ENCODE results near the gene SPG21.

Gene SPG21

DNA sequence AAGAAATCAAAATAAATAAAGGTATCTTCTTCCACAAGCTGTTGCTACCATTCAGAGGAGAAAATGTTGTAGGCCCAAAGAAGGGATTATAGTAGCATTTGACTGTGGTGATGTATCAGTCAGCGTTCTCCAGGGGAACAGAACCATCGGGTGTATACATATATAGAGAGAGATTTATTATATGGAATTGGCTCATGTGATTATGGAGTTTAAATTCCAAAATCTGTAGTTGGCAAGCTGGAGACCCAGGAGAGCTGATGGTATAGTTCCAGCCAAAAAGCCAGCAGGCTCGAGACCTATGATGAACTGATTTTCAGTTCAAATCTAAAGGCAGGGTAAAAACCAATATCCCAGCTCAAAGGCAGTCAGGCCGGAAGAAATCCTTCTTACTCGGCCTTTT, 7.4 kb upstream of the SPG21 start:
- H3K4me3 ChIP-seq (ENCODE audit: low read depth, low read length), result no peak overlapping the region
- TF ChIP-seq, protein P1, sequence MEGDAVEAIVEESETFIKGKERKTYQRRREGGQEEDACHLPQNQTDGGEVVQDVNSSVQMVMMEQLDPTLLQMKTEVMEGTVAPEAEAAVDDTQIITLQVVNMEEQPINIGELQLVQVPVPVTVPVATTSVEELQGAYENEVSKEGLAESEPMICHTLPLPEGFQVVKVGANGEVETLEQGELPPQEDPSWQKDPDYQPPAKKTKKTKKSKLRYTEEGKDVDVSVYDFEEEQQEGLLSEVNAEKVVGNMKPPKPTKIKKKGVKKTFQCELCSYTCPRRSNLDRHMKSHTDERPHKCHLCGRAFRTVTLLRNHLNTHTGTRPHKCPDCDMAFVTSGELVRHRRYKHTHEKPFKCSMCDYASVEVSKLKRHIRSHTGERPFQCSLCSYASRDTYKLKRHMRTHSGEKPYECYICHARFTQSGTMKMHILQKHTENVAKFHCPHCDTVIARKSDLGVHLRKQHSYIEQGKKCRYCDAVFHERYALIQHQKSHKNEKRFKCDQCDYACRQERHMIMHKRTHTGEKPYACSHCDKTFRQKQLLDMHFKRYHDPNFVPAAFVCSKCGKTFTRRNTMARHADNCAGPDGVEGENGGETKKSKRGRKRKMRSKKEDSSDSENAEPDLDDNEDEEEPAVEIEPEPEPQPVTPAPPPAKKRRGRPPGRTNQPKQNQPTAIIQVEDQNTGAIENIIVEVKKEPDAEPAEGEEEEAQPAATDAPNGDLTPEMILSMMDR (IDR thresholded peaks at IDR 0.05; ENCODE audit: low read depth, low read length, missing control alignments), result no peak

DNA sequence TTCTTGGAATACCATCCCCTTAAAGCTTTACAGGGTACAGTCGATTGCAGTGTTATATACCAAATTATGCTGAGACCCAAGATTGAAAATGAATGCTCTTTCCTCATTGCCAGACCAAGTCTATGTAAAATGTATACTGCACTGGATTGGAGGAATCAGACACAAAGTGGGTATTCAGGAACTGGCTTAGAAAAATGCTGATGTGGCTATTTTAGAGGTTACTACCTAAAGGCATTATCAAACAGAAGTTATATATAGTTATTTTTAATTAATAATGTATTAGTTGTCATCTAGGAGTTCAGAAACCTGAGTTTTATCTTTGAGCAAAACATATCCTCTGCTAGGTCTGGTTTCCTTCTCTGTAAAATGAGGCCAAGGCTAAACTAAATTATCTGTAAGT, 3.6 kb upstream of the SPG21 start:
- no peak overlapping the region; the same call in 1 of the 2 replicates for H3K4me3 ChIP-seq (ENCODE audit: low read depth, low read length)
- DNase-seq (ENCODE audit: low read depth), result no peak
- TF ChIP-seq, protein P1 (IDR thresholded peaks at IDR 0.05; ENCODE audit: low read depth, low read length, missing control alignments), result no peak

More for the DNA sequence above, 7.4 kb upstream of the SPG21 start:
- DNase-seq (ENCODE audit: low read depth), result no peak

DNA sequence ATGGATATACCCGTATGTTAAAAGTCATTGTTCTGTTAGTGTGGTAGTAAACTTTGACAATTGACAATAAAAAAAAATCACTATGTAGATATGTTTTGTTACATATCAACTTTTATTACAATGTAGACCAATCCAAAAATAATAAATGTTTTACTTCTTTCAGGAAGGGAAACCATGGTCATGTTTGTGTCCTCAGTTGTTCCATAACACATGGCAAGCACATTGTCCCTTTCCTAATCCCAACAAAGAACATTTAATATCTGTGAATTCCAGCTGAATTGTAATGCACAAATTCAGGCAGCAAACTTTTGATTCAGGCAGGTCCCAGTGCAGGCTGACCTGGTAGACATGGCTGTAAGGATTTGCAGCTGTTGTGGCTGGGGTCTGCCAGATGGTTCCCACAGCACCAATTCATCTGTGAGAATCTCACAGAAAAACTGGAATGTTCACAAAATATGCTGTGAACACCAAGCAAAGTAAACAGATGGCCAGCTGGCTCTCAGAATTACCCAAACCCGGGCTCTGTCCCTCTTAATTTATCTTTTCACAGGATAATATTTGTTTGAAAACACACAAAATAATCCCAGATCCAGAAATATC, 1.9 kb upstream of the SPG21 start:
- H3K4me3 ChIP-seq (ENCODE audit: low read depth, low read length), result no peak overlapping the region
- TF ChIP-seq, protein P1 (IDR thresholded peaks at IDR 0.05; ENCODE audit: low read depth, low read length, missing control alignments), result no peak
- no peak for DNase-seq (ENCODE audit: low read depth)

DNA sequence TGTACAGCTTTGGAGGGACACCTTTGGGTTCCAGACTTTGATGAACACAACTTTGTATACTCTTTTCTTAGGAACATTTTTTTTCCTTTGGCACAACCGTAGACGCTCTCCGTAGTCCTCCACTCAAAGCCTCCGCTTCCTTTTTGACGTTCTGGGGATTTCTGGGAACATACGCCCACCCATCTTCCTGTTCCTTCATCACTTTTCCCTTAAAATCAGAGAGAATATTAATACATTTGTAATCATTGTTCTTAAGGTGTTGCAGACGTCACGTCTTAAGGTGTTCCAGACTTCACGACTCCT, 405 bp upstream of the SPG21 start:
- TF ChIP-seq, protein P1 (IDR thresholded peaks at IDR 0.05; ENCODE audit: low read depth, low read length, missing control alignments), result no peak
- H3K4me3 ChIP-seq (ENCODE audit: low read depth, low read length), result peak overlapping the region; percentile 98

DNA sequence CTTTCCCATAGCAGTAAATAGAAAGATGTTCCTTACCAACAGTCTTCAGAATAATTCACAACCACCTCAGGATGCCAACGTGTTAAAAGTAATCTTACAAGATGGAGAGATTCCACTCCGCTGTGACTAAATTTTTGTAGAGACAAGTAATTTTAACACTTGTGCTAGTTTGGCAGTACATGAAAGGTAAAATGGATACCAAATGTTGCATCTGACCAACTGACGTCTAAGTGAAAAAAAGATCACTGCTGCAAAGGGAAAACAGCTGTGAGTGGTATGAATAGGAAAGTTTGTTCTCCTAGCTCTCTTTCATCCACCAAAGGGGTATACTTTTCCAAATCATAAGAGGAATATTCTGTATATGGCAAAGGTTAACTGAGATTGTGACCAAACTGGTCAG, 2.6 kb downstream of the SPG21 start:
- TF ChIP-seq, protein P1 (IDR thresholded peaks at IDR 0.05; ENCODE audit: low read depth, low read length, missing control alignments), result no peak
- H3K4me3 ChIP-seq (ENCODE audit: low read depth, low read length), result no peak overlapping the region
- DNase-seq (ENCODE audit: low read depth), result no peak

More for the DNA sequence above, 405 bp upstream of the SPG21 start:
- DNase-seq (ENCODE audit: low read depth), result no peak

DNA sequence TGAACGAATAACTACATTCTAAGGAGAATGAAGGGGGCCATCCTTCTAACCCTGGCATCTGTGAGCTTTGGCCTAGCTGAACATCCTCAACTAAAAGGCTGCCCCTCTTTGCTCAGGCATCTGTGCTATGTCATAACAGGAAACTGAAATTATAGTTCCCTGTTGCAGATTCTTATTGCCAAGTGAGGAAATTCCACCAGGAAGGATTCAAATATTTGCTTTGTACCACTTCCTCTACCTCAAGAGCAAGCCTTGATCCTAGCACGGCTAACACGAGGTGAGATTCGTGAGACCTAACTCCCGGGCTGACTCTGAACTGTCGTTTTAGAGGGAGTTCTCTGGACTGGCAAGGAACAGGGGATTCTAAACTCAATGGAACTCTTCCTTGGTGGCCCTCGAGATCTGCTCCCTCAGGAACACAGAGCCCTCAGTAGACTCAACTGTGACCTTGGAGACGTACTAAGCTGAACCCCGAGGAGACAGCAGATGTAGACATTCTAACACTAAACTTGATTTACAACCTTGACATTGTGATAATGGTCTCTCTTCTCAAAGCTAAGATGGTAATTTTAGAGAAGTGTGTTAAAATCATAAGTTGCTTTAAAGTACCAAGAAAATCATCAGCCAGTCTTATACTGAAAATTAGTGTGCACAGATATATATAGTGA, 4.2 kb downstream of the SPG21 start:
- TF ChIP-seq, protein P1 (IDR thresholded peaks at IDR 0.05; ENCODE audit: low read depth, low read length, missing control alignments), result no peak
- no peak overlapping the region for H3K4me3 ChIP-seq (ENCODE audit: low read depth, low read length)
- DNase-seq (ENCODE audit: low read depth), result no peak

DNA sequence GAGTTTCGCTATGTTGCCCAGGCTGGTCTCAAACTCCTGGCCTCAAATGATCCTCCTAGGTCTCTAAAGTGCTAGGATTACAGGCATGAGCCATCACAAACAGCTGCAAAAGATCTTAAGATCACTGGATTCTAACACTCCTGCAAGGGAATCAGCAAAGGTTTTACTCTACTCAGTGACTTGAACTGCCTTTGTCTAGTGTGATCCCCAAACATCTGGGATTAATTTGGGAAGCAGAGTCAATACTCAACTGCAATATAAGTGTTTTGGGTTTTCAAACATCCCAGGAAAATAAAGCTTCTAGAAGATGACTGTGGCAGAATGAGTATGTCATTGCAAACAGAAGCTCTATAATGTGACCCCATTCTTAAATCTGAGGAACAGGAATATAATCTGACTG, 7.2 kb downstream of the SPG21 start:
- no peak overlapping the region for H3K4me3 ChIP-seq (ENCODE audit: low read depth, low read length)
- TF ChIP-seq, protein P1 (IDR thresholded peaks at IDR 0.05; ENCODE audit: low read depth, low read length, missing control alignments), result no peak
- DNase-seq (ENCODE audit: low read depth), result no peak
